ENCODE data around the gene ADGRF1.

- no peak for TF ChIP-seq GATA2 (IDR thresholded peaks at IDR 0.05; ENCODE audit: low read depth, low read length)
- no peak for TF ChIP-seq GATA3 (IDR thresholded peaks at IDR 0.05; ENCODE audit: low read depth, low read length)
Measured at GRCh38 chr6:47080083-47080596, 38.0 kb upstream of the ADGRF1 start.
